Nephron (organoid): ENCODE measurements around the gene UQCRQ.

ENCODE experiments used
- H3K27ac Mint-ChIP-seq, 3 experiments: 2 replicates each; pipeline ENCODE4 v1.8.0; 2020; ENCODE audit warnings: mixed read lengths in 3 of 3, mild to moderate bottlenecking in 2 of 3, moderate library complexity in 1 of 3
- H3K27me3 Mint-ChIP-seq: 2 replicates; pipeline ENCODE4 v1.8.0; 2021; ENCODE audit warnings: low read depth, mild to moderate bottlenecking, moderate library complexity, mixed read lengths
- H3K36me3 Mint-ChIP-seq: 2 replicates; pipeline ENCODE4 v1.8.0; 2020; ENCODE audit warnings: low read depth, mixed read lengths
- H3K4me1 Mint-ChIP-seq: 2 replicates; pipeline ENCODE4 v1.8.0; 2020; ENCODE audit warnings: mixed read lengths
- H3K4me3 Mint-ChIP-seq, 3 experiments: 2 replicates each; pipeline ENCODE4 v1.8.0; 2020; ENCODE audit warnings: mild to moderate bottlenecking in 3 of 3, mixed read lengths in 3 of 3, moderate library complexity in 2 of 3
- H3K9me3 Mint-ChIP-seq: 2 replicates; pipeline ENCODE4 v1.8.0; 2020; ENCODE audit warnings: mixed read lengths
- CTCF ChIP-seq, 3 experiments: fragments of 200-600 bp; sonication (generic); IDR thresholded peaks; one replicate each; pipeline ENCODE4 v1.5.0; 2021; ENCODE audit warnings: antibody characterized with exemption in 3 of 3; ENCODE audit not compliant: unreplicated experiment in 3 of 3

The UQCRQ gene

GRCh38 chr5:132873119-132873929 is 6.9 kb downstream of the UQCRQ start, which contains the start of gene LEAP2:
LEAP2 (plus strand) TSS chr5:132873668; CDS start chr5:132873695, 27 bp downstream.
- no peak for TF ChIP-seq CTCF (IDR thresholded peaks at IDR 0.05; ENCODE audit: unreplicated experiment in 3 of 3)
- H3K27ac Mint-ChIP-seq, result peak within 1 kb of the TSS; percentile 29 to 70 (median 62)
- H3K36me3 Mint-ChIP-seq, result peaks cover 60% of the 10 kb centered on the region
- H3K4me1 Mint-ChIP-seq, result peaks cover 49% of the 10 kb centered on the region
- H3K9me3 Mint-ChIP-seq, result no peaks in the 10 kb centered on the region
- no peak within 1 kb of the TSS for H3K4me3 Mint-ChIP-seq
- no peaks in the 10 kb centered on the region for H3K27me3 Mint-ChIP-seq

- H3K36me3 Mint-ChIP-seq, result peaks cover 60% of the 10 kb centered on the region
- no peak for TF ChIP-seq CTCF (IDR thresholded peaks at IDR 0.05; ENCODE audit: unreplicated experiment in 3 of 3)
- peaks cover 51% of the 10 kb centered on the region for H3K4me1 Mint-ChIP-seq
- H3K9me3 Mint-ChIP-seq, result no peaks in the 10 kb centered on the region
- peak overlapping the region in 2 of 3 experiments; percentile 29 to 70 for H3K27ac Mint-ChIP-seq
- no peaks in the 10 kb centered on the region for H3K27me3 Mint-ChIP-seq
- no peak overlapping the region for H3K4me3 Mint-ChIP-seq
Measured at GRCh38 chr5:132873930-132874271, 7.5 kb downstream of the UQCRQ start.

GRCh38 chr5:132876020-132876759 is 9.7 kb downstream of the UQCRQ start:
- H3K27ac Mint-ChIP-seq, result peak overlapping the region in 2 of 3 experiments; percentile 31 to 77
- H3K27me3 Mint-ChIP-seq, result no peaks in the 10 kb centered on the region
- TF ChIP-seq CTCF (IDR thresholded peaks at IDR 0.05; ENCODE audit: unreplicated experiment in 3 of 3), result no peak

GRCh38 chr5:132877466-132877865 is 11.0 kb downstream of the UQCRQ start:
- Mint-ChIP-seq H3K4me1 (peaks cover 33% of the 10 kb centered on the region), H3K27me3 (no peaks in the 10 kb centered on the region), H3K4me3 (no peak overlapping the region), H3K36me3 (peaks cover 68% of the 10 kb centered on the region), H3K27ac (peak overlapping the region; percentile 44 to 74 (median 50)), H3K9me3 (no peaks in the 10 kb centered on the region)
- no peak for TF ChIP-seq CTCF (IDR thresholded peaks at IDR 0.05; ENCODE audit: unreplicated experiment in 3 of 3)

More at GRCh38 chr5:132876020-132876759, 9.7 kb downstream of the UQCRQ start:
- Mint-ChIP-seq H3K9me3 (no peaks in the 10 kb centered on the region), H3K4me1 (peaks cover 38% of the 10 kb centered on the region), H3K36me3 (peaks cover 65% of the 10 kb centered on the region), H3K4me3 (no peak overlapping the region)

GRCh38 chr5:132877938-132878337 is 11.5 kb downstream of the UQCRQ start:
- Mint-ChIP-seq H3K27me3 (no peaks in the 10 kb centered on the region), H3K9me3 (no peaks in the 10 kb centered on the region), H3K36me3 (peaks cover 67% of the 10 kb centered on the region), H3K27ac (peak overlapping the region; percentile 44 to 74 (median 50)), H3K4me1 (peaks cover 28% of the 10 kb centered on the region), H3K4me3 (no peak overlapping the region)
- no peak for TF ChIP-seq CTCF (IDR thresholded peaks at IDR 0.05; ENCODE audit: unreplicated experiment in 3 of 3)
